ENCODE data around the gene RESF1. TPM values are rescaled to one million over a fixed set of nuclear protein-coding genes. Genes with fewer than 3 reads are reported as not detected.

RESF1 gene
- total and polyA plus RNA-seq, 2 donors from 2014 or later = 19.5 to 61.2 TPM

DNA sequence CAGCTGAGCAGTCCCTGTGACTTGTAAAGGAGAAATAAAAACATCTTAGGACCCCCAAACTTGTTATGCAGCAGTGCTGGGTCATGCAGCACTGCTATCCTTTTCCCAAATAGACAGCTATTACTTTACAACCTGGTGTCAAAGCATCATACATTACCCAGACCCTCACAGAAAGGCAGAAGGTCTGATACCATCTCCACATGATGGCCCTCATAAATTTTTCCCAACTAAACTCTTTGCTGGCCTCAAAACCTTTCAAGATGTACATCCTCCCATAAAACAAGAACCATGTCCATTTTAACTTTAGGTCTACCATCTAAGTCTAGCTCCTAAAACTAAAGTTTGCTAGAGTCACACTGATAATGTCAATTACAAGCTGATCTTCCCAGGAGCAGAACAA, 8.7 kb upstream of the RESF1 start:
- H3K9me3 ChIP-seq (ENCODE audit: control insufficient read depth in 2 of 3, insufficient read depth in 1 of 3, low read length in 3 of 3) = no peaks in the 10 kb centered on the region
- DNase-seq (no peak), FAIRE-seq (no peak)
- H3K4me3 ChIP-seq (ENCODE audit: low read length in 3 of 3) = no peak overlapping the region
- H3K27ac ChIP-seq (ENCODE audit: low read depth in 2 of 2, low read length in 2 of 2) = no peak overlapping the region
- intact Hi-C loops (cut with DNase I) = no loop called here
- TF ChIP-seq, protein P1, sequence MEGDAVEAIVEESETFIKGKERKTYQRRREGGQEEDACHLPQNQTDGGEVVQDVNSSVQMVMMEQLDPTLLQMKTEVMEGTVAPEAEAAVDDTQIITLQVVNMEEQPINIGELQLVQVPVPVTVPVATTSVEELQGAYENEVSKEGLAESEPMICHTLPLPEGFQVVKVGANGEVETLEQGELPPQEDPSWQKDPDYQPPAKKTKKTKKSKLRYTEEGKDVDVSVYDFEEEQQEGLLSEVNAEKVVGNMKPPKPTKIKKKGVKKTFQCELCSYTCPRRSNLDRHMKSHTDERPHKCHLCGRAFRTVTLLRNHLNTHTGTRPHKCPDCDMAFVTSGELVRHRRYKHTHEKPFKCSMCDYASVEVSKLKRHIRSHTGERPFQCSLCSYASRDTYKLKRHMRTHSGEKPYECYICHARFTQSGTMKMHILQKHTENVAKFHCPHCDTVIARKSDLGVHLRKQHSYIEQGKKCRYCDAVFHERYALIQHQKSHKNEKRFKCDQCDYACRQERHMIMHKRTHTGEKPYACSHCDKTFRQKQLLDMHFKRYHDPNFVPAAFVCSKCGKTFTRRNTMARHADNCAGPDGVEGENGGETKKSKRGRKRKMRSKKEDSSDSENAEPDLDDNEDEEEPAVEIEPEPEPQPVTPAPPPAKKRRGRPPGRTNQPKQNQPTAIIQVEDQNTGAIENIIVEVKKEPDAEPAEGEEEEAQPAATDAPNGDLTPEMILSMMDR (IDR thresholded peaks at IDR 0.05; ENCODE audit: borderline replicate concordance, extremely low read depth, insufficient read depth) = no peak
- H3K9ac ChIP-seq (ENCODE audit: low read length in 3 of 3) = no peak overlapping the region
- H3K27me3 ChIP-seq (ENCODE audit: control insufficient read depth, insufficient read depth, low read length) = no peaks in the 10 kb centered on the region
- no peaks in the 10 kb centered on the region for H3K36me3 ChIP-seq (ENCODE audit: control insufficient read depth in 2 of 3, insufficient read depth in 3 of 3, low read length in 3 of 3)
- no peaks in the 10 kb centered on the region for H3K4me1 ChIP-seq (ENCODE audit: control insufficient read depth in 2 of 3, insufficient read depth in 2 of 3, low read depth in 1 of 3, low read length in 3 of 3)

DNA sequence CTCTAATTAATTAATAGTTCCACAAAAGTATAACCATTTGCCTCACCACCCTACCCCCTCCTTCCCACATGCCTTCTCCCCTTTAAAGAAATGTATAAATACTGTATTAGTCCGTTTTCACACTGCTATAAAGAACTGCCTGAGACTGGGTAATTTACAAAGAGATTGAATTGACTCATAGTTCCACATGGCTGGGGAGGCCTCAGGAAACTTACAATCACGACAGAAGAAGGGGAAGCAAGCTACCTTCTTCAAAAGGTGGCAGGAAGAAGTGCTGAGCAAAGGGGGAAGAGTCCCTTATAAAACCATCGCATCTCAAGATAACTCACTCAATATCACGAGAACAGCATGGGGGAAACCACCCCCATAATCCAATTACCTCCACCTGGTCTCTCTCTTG, 8.2 kb upstream of the RESF1 start:
- H3K4me3 ChIP-seq (ENCODE audit: low read length in 3 of 3) = no peak overlapping the region
- no peak overlapping the region for H3K27ac ChIP-seq (ENCODE audit: low read depth in 2 of 2, low read length in 2 of 2)
- FAIRE-seq (no peak), DNase-seq (no peak)
- no peaks in the 10 kb centered on the region for H3K9me3 ChIP-seq (ENCODE audit: control insufficient read depth in 2 of 3, insufficient read depth in 1 of 3, low read length in 3 of 3)
- no peaks in the 10 kb centered on the region for H3K36me3 ChIP-seq (ENCODE audit: control insufficient read depth in 2 of 3, insufficient read depth in 3 of 3, low read length in 3 of 3)
- H3K27me3 ChIP-seq (ENCODE audit: control insufficient read depth, insufficient read depth, low read length) = no peaks in the 10 kb centered on the region
- no peaks in the 10 kb centered on the region for H3K4me1 ChIP-seq (ENCODE audit: control insufficient read depth in 2 of 3, insufficient read depth in 2 of 3, low read depth in 1 of 3, low read length in 3 of 3)
- intact Hi-C loops (cut with DNase I) = no loop called here
- TF ChIP-seq, protein P1 (IDR thresholded peaks at IDR 0.05; ENCODE audit: borderline replicate concordance, extremely low read depth, insufficient read depth) = no peak
- no peak overlapping the region for H3K9ac ChIP-seq (ENCODE audit: low read length in 3 of 3)

DNA sequence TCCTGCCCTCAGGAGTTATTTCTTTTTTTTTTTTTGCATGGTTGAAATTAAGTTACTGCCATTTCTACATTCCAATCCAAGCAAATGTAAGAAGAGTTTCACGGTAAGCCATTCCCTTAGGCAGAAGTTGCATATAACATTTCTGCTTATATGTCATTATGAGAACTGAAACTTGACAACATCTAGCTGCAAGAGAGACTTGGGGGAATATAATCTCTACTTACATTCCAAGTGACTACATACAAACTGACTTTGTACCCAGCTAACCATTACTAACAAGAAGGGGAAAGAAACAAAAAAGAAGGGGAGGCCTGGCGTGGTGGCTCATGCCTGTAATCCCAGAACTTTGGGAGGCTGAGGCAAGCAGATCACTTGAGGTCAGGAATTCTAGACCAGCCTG, 7.3 kb upstream of the RESF1 start:
- Histone ChIP-seq H3K27ac (ENCODE audit: low read depth in 2 of 2, low read length in 2 of 2) (no peak overlapping the region), H3K36me3 (ENCODE audit: control insufficient read depth in 2 of 3, insufficient read depth in 3 of 3, low read length in 3 of 3) (no peaks in the 10 kb centered on the region), H3K27me3 (ENCODE audit: control insufficient read depth, insufficient read depth, low read length) (no peaks in the 10 kb centered on the region), H3K9me3 (ENCODE audit: control insufficient read depth in 2 of 3, insufficient read depth in 1 of 3, low read length in 3 of 3) (no peaks in the 10 kb centered on the region), H3K9ac (ENCODE audit: low read length in 3 of 3) (no peak overlapping the region), H3K4me1 (ENCODE audit: control insufficient read depth in 2 of 3, insufficient read depth in 2 of 3, low read depth in 1 of 3, low read length in 3 of 3) (no peaks in the 10 kb centered on the region), H3K4me3 (ENCODE audit: low read length in 3 of 3) (no peak overlapping the region)
- intact Hi-C loops (cut with DNase I) = no loop called here
- DNase-seq = no peak
- FAIRE-seq = no peak
- TF ChIP-seq, protein P1 (IDR thresholded peaks at IDR 0.05; ENCODE audit: borderline replicate concordance, extremely low read depth, insufficient read depth) = no peak

DNA sequence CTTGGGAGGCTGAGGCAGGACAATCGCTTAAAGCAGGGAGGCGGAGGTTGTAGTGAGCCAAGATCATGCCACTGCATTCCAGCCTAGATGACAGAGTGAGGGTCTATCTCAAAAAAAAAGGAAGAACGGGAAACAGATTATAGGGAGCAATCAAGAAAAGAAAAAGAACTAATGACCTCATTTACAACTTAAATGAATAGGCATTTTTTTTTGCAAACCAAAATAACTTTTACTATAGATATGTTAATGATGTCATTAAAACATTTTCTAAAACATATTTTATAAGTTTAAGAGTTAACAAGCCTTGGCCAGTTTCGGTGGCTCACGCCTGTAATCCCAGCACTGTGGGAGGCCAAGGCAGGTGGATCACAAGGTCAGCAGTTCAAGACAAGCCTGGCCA, 6.8 kb upstream of the RESF1 start:
- Histone ChIP-seq H3K27ac (ENCODE audit: low read depth in 2 of 2, low read length in 2 of 2) (no peak overlapping the region), H3K4me3 (ENCODE audit: low read length in 3 of 3) (no peak overlapping the region), H3K9ac (ENCODE audit: low read length in 3 of 3) (no peak overlapping the region), H3K4me1 (ENCODE audit: control insufficient read depth in 2 of 3, insufficient read depth in 2 of 3, low read depth in 1 of 3, low read length in 3 of 3) (no peaks in the 10 kb centered on the region), H3K9me3 (ENCODE audit: control insufficient read depth in 2 of 3, insufficient read depth in 1 of 3, low read length in 3 of 3) (no peaks in the 10 kb centered on the region), H3K27me3 (ENCODE audit: control insufficient read depth, insufficient read depth, low read length) (no peaks in the 10 kb centered on the region), H3K36me3 (ENCODE audit: control insufficient read depth in 2 of 3, insufficient read depth in 3 of 3, low read length in 3 of 3) (no peaks in the 10 kb centered on the region)
- TF ChIP-seq, protein P1 (IDR thresholded peaks at IDR 0.05; ENCODE audit: borderline replicate concordance, extremely low read depth, insufficient read depth) = no peak
- intact Hi-C loops (cut with DNase I) = no loop called here
- DNase-seq (no peak), FAIRE-seq (no peak)

All from kidney (tissue), 14 donors.